DOHH2 (cell line): ENCODE measurements around the gene PDE4B.

ENCODE experiments used
- EZH2phosphoT487 ChIP-seq: fragments of 200-600 bp; sonication (generic); IDR thresholded peaks from 2 replicates; pipeline ENCODE4 v1.6.1; 2017; ENCODE audit warnings: borderline replicate concordance, mild to moderate bottlenecking, antibody characterized with exemption, low read length, moderate library complexity, mixed read lengths
- TF ChIP-seq, protein P1 (sequence below): fragments of 200-600 bp; sonication (generic); IDR thresholded peaks from one replicate; pipeline ENCODE4 v1.5.1; 2014; ENCODE audit warnings: antibody characterized with exemption, mild to moderate bottlenecking, low read depth, low read length; ENCODE audit not compliant: poor library complexity, severe bottlenecking

DNA sequence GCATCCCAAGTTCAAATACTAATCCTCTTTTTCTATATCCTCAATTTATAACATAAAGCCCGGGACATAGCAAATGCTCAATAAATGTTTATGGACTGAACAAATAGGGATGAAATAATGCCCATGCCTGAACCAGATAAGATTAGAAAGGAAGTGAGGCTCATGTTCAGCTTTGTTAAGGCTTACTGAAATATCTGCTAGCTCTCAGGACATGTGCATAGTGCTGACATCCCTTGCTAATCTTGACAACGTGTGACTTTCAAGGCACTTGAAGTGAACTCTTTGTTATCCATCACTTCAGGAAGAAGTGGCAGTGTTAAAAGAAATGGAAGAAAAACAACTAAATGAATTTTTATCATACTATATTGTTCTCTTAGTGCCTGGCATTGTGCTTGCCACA lies 481.0 kb downstream of the PDE4B start:
- TF ChIP-seq, protein P1, sequence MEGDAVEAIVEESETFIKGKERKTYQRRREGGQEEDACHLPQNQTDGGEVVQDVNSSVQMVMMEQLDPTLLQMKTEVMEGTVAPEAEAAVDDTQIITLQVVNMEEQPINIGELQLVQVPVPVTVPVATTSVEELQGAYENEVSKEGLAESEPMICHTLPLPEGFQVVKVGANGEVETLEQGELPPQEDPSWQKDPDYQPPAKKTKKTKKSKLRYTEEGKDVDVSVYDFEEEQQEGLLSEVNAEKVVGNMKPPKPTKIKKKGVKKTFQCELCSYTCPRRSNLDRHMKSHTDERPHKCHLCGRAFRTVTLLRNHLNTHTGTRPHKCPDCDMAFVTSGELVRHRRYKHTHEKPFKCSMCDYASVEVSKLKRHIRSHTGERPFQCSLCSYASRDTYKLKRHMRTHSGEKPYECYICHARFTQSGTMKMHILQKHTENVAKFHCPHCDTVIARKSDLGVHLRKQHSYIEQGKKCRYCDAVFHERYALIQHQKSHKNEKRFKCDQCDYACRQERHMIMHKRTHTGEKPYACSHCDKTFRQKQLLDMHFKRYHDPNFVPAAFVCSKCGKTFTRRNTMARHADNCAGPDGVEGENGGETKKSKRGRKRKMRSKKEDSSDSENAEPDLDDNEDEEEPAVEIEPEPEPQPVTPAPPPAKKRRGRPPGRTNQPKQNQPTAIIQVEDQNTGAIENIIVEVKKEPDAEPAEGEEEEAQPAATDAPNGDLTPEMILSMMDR = no peak
- TF ChIP-seq EZH2phosphoT487 = no peak
